HCT116 (cell line): ENCODE measurements around the gene ZNF502. TPM values are rescaled to one million over a fixed set of nuclear protein-coding genes. Genes with fewer than 3 reads are reported as not detected.

ENCODE experiments used
- ATAC-seq: fragments of 200-7000 bp; cut with Tn5 transposase; 2 replicates; pipeline ENCODE4 v1.9.1; 2020; ENCODE audit warnings: mild to moderate bottlenecking, moderate library complexity
- BruUV-seq: library from RNA; stranded (reverse); fragments of 400-500 nt; replicated peaks from 2 replicates; lab custom pipeline; 2021; lab: Mats Ljungman, UMichigan
- CTCF ChIA-PET: fragments of 300-600 bp; sonication (Branson Sonifier 250); formaldehyde crosslinking; loops from one replicate; lab custom pipeline; 2021; ENCODE audit warnings: antibody characterized with exemption; lab: Charles Lee
- POLR2A ChIA-PET: fragments of 300-600, 350-600 bp; sonication (Branson Sonifier 250); formaldehyde crosslinking; loops from one replicate; lab custom pipeline; 2021; ENCODE audit warnings: antibody characterized with exemption; lab: Charles Lee
- RAD21 ChIA-PET, 2 experiments: fragments of 300-600 bp; sonication (Branson Sonifier 250); formaldehyde crosslinking; loops; one replicate each; lab custom pipeline; 2023; ENCODE audit warnings: low total read pairs in 2 of 2; ENCODE audit not compliant: uncharacterized antibody in 2 of 2, unreplicated experiment in 2 of 2, low non-redundant PET in 1 of 2; lab: Charles Lee
- DNase-seq: peaks from one replicate; pipeline ENCODE4 v3.0.0-alpha.2; 2010; ENCODE audit warnings: low read depth, low spot score
- H2AFZ ChIP-seq: fragments of 200-600 bp; shearing (Covaris generic), sonication (generic); 2 replicates; pipeline ENCODE4 v1.6.1; 2017; ENCODE audit warnings: low read depth, mixed run types, mixed read lengths, antibody characterized with exemption, low read length; ENCODE audit not compliant: poor library complexity, severe bottlenecking
- H3K27ac ChIP-seq: 2 replicates; pipeline ENCODE4 v1.5.1; 2012; ENCODE audit warnings: low read depth, low read length
- H3K27me3 ChIP-seq: fragments of 200-600 bp; sonication (generic); 2 replicates; pipeline ENCODE4 v1.6.1; 2016; ENCODE audit warnings: mixed run types, low read length, mixed read lengths; ENCODE audit not compliant: insufficient read depth
- H3K36me3 ChIP-seq, 2 experiments: fragments of 200-500 bp in 1 of 2; fragments of 200-600 bp in 1 of 2; sonication (Bioruptor generic) in 1 of 2; sonication (generic) in 1 of 2; 2 replicates each; pipeline versions ENCODE4 v1.5.1 to v1.6.1; 2014 to 2016; ENCODE audit warnings: low read length in 2 of 2, inconsistent platforms in 1 of 2, mixed read lengths in 1 of 2, mixed run types in 1 of 2; ENCODE audit not compliant: insufficient read depth in 2 of 2, control insufficient read depth in 1 of 2
- H3K4me1 ChIP-seq, 2 experiments: fragments of 200-600 bp in 1 of 2; sonication (generic) in 1 of 2; 2 replicates each; pipeline versions ENCODE4 v1.5.1 to v1.6.1; 2012 to 2017; ENCODE audit warnings: low read length in 2 of 2, inconsistent platforms in 1 of 2, mild to moderate bottlenecking in 1 of 2, mixed read lengths in 1 of 2, mixed run types in 1 of 2, moderate library complexity in 1 of 2; ENCODE audit not compliant: insufficient read depth in 2 of 2, control insufficient read depth in 1 of 2
- H3K4me2 ChIP-seq: fragments of 200-600 bp; sonication (generic); 2 replicates; pipeline ENCODE4 v1.6.1; 2017; ENCODE audit warnings: mixed run types, low read length, mixed read lengths
- H3K4me3 ChIP-seq, 2 experiments: fragments of 200-600 bp in 1 of 2; sonication (generic) in 1 of 2; replicated peaks in 1 of 2; 2 replicates each; pipeline ENCODE4 v1.5.1; 2011 to 2016; ENCODE audit warnings: low read length in 2 of 2, control low read depth in 1 of 2, low read depth in 1 of 2, mild to moderate bottlenecking in 1 of 2, mixed read lengths in 1 of 2, mixed run types in 1 of 2
- H3K79me2 ChIP-seq: fragments of 200-600 bp; sonication (generic); 2 replicates; pipeline ENCODE4 v1.6.1; 2017; ENCODE audit warnings: mild to moderate bottlenecking, mixed run types, low read length, moderate library complexity, mixed read lengths; ENCODE audit not compliant: insufficient read depth
- H3K9ac ChIP-seq: fragments of 200-600 bp; sonication (generic); 2 replicates; pipeline ENCODE4 v1.6.1; 2016; ENCODE audit warnings: low read length, mixed read lengths
- H3K9me2 ChIP-seq: fragments of 200-600 bp; sonication (generic), shearing (Covaris generic); 2 replicates; pipeline ENCODE4 v1.6.1; 2017; ENCODE audit warnings: mixed run types, mild to moderate bottlenecking, moderate library complexity; ENCODE audit not compliant: insufficient read depth
- H3K9me3 ChIP-seq, 2 experiments: fragments of 200-500 bp in 1 of 2; fragments of 200-600 bp in 1 of 2; sonication (Bioruptor generic) in 1 of 2; sonication (generic) in 1 of 2; 2 replicates each; pipeline ENCODE4 v1.6.1; 2014 to 2017; ENCODE audit warnings: low read length in 2 of 2, mixed read lengths in 2 of 2, inconsistent platforms in 1 of 2, low read depth in 1 of 2, mild to moderate bottlenecking in 1 of 2, mixed run types in 1 of 2, moderate library complexity in 1 of 2; ENCODE audit not compliant: control insufficient read depth in 1 of 2, insufficient read depth in 1 of 2
- H4K20me1 ChIP-seq: fragments of 200-600 bp; sonication (generic), shearing (Covaris generic); 2 replicates; pipeline ENCODE4 v1.6.1; 2017; ENCODE audit warnings: mixed run types, mild to moderate bottlenecking, moderate library complexity; ENCODE audit not compliant: insufficient read depth
- ATF3 ChIP-seq: IDR thresholded peaks from 2 replicates; pipeline ENCODE4 v1.6.1; 2012
- CBX3 ChIP-seq: IDR thresholded peaks from 2 replicates; pipeline ENCODE4 v1.6.1; 2012; ENCODE audit warnings: low read depth
- CEBPB ChIP-seq: IDR thresholded peaks from 2 replicates; pipeline ENCODE4 v1.6.1; 2012; ENCODE audit warnings: low read depth
- EGR1 ChIP-seq: IDR thresholded peaks from 2 replicates; pipeline ENCODE4 v1.6.1; 2012; ENCODE audit warnings: low read depth
- ELF1 ChIP-seq: IDR thresholded peaks from 2 replicates; pipeline ENCODE4 v1.6.1; 2012; ENCODE audit warnings: low read depth, borderline replicate concordance
- EZH2 ChIP-seq: fragments of 200-600 bp; sonication (generic); IDR thresholded peaks from 2 replicates; pipeline ENCODE4 v1.6.1; 2017; ENCODE audit warnings: antibody characterized with exemption, mixed run types
- EZH2phosphoT487 ChIP-seq: fragments of 200-600 bp; IDR thresholded peaks from 2 replicates; pipeline ENCODE4 v1.6.1; 2018; ENCODE audit warnings: antibody characterized with exemption, borderline replicate concordance
- FOSL1 ChIP-seq: IDR thresholded peaks from 2 replicates; pipeline ENCODE4 v1.6.1; 2012; ENCODE audit warnings: low read depth
- JUND ChIP-seq: IDR thresholded peaks from 2 replicates; pipeline ENCODE4 v1.6.1; 2012
- MAX ChIP-seq: IDR thresholded peaks from 2 replicates; pipeline ENCODE4 v1.6.1; 2012
- POLR2A ChIP-seq: IDR thresholded peaks from 2 replicates; pipeline ENCODE4 v1.7.0; 2011; ENCODE audit warnings: borderline replicate concordance; ENCODE audit not compliant: insufficient read depth, insufficient read length; ENCODE audit errors: extremely low read depth
- POLR2AphosphoS5 ChIP-seq: IDR thresholded peaks from 2 replicates; pipeline ENCODE4 v1.6.1; 2011; ENCODE audit warnings: mild to moderate bottlenecking, low read depth, low read length, moderate library complexity
- RAD21 ChIP-seq: IDR thresholded peaks from 2 replicates; pipeline ENCODE4 v1.6.1; 2012; ENCODE audit warnings: low read depth, mild to moderate bottlenecking
- REST ChIP-seq: IDR thresholded peaks from 2 replicates; pipeline ENCODE4 v1.6.1; 2012; ENCODE audit warnings: low read depth
- SIN3A ChIP-seq: IDR thresholded peaks from 2 replicates; pipeline ENCODE4 v1.6.1; 2012; ENCODE audit warnings: low read depth
- SP1 ChIP-seq: IDR thresholded peaks from 2 replicates; pipeline ENCODE4 v1.6.1; 2012; ENCODE audit warnings: low read depth
- SRF ChIP-seq: IDR thresholded peaks from 2 replicates; pipeline ENCODE4 v1.6.1; 2012; ENCODE audit warnings: low read depth
- TCF7L2 ChIP-seq: IDR thresholded peaks from 2 replicates; pipeline ENCODE4 v1.7.0; 2011; ENCODE audit warnings: borderline replicate concordance, inconsistent platforms; ENCODE audit not compliant: insufficient read depth, insufficient read length; ENCODE audit errors: extremely low read depth
- YY1 ChIP-seq: IDR thresholded peaks from 2 replicates; pipeline ENCODE4 v1.6.1; 2011; ENCODE audit warnings: low read length, low read depth, moderate library complexity, mild to moderate bottlenecking; ENCODE audit not compliant: insufficient replicate concordance; ENCODE audit errors: extremely low read depth
- ZBTB33 ChIP-seq: IDR thresholded peaks from 2 replicates; pipeline ENCODE4 v1.6.1; 2011; ENCODE audit warnings: mild to moderate bottlenecking, low read length, moderate library complexity; ENCODE audit not compliant: insufficient replicate concordance; ENCODE audit errors: extremely low read depth
- ZFX ChIP-seq: fragments of 450-650 bp; IDR thresholded peaks from 2 replicates; pipeline ENCODE4 v1.6.1; 2017
- intact Hi-C: fragments of 100-400 bp; cut with micrococcal nuclease; formaldehyde crosslinking; loops from 2 replicates; pipeline ENCODE4 v1.10.0; 2022
- total RNA-seq: library from RNA; stranded (reverse); gene quantifications from one replicate; pipeline ENCODE4 v1.2.1, GENCODE V29; 2021; ENCODE audit not compliant: unreplicated experiment

ZNF502 gene
- total RNA-seq, 1 experiment from 2014 or later = 1.5 TPM

- Histone ChIP-seq H3K9me3 (peaks cover 9 to 12% of the 10 kb centered on the region in 2 experiments; a peak in 3 of 4 replicates), H3K4me3 (peak within 1 kb of the TSS; percentile 81 to 93), H3K4me2 (peak within 1 kb of the TSS; percentile 82), H3K36me3 (peaks cover 0 to 42% of the 10 kb centered on the region in 2 experiments; a peak in 1 of 4 replicates), H3K9ac (peak within 1 kb of the TSS; percentile 76), H3K9me2 (no peaks in the 10 kb centered on the region), H4K20me1 (no peaks in the 10 kb centered on the region), H3K79me2 (peaks cover 87% of the 10 kb centered on the region), H2AFZ (peak within 1 kb of the TSS; percentile 65), H3K27me3 (no peaks in the 10 kb centered on the region), H3K27ac (peak within 1 kb of the TSS; percentile 77), H3K4me1 (peaks cover 7 to 10% of the 10 kb centered on the region in 2 experiments; a peak in 2 of 4 replicates)
- CTCF ChIA-PET = interaction anchor here (1.1 kb wide), 1 partner anchor 154 kb away, joined by 3 read pairs; no protein-coding TSS in a partner anchor
- RAD21 ChIA-PET = no interaction called here
- no TSS peak for BruUV-seq
- peak; percentile 89 for ATAC-seq
- POLR2A ChIA-PET = interaction anchor here (0.7 to 1.3 kb wide), 2 partner anchors 101 to 215 kb away, joined by 3 to 4 read pairs; partner anchors contain the start of genes EXOSC7 and ZDHHC3
- peak; percentile 92 for DNase-seq
- intact Hi-C loops = loop anchor here (5.0 to 10.0 kb wide), 3 partner anchors 203 to 267 kb away; no protein-coding TSS in a partner anchor
- TF ChIP-seq CBX3 = peak; percentile 98
- no peak; the same call in 1 of the 2 replicates for TF ChIP-seq ELF1
- no peak for TF ChIP-seq JUND
- peak; percentile 95 for TF ChIP-seq SP1
- no peak for TF ChIP-seq REST
- TF ChIP-seq CEBPB = no peak
- TF ChIP-seq EZH2phosphoT487 = no peak
- TF ChIP-seq EZH2 = no peak
- no peak for TF ChIP-seq FOSL1
- TF ChIP-seq RAD21 = no peak
- TF ChIP-seq MAX = peak; percentile 98
- TF ChIP-seq EGR1 = peak; percentile 98
- TF ChIP-seq ZBTB33 = peak; percentile 44
- TF ChIP-seq ZFX = peak; percentile 34; the same call in 1 of the 2 replicates
- TF ChIP-seq POLR2A = peak; percentile 13
- TF ChIP-seq TCF7L2 = peak; percentile 39
- no peak for TF ChIP-seq ATF3
- peak; percentile 100 for TF ChIP-seq YY1
- peak; percentile 99 for TF ChIP-seq SIN3A
- TF ChIP-seq POLR2AphosphoS5 = peak; percentile 69
- peak; percentile 94 for TF ChIP-seq SRF
These were observed 49.1 kb downstream of the ZNF502 start, which contains the start of the genes KIAA1143 and KIF15 for GRCh38 chr3:44761424-44762169. KIAA1143 (minus strand) TSS chr3:44761619; CDS start chr3:44761602, 17 bp downstream. KIF15 (plus strand) TSS chr3:44761794; CDS start chr3:44761866, 72 bp downstream.
